Activated effector memory CD4-positive, alpha-beta T cell treated with anti-CD3 and anti-CD28 coated beads, Interleukin-2, amount 50 U/mL, for 16 hours (primary cell): ENCODE data around the gene ASCL1.

ENCODE experiments used
- DNase-seq: peaks from one replicate; pipeline ENCODE4 v3.0.0-alpha.2; 2020

The ASCL1 gene

GRCh38 chr12:102990419-102990818 lies 32.9 kb downstream of the ASCL1 start:
- DNase-seq, result no peak

GRCh38 chr12:102992297-102992696 lies 34.8 kb downstream of the ASCL1 start:
- DNase-seq, result no peak

- no peak for DNase-seq
Measured at GRCh38 chr12:102992720-102993119, 35.2 kb downstream of the ASCL1 start.

GRCh38 chr12:102993537-102993936 lies 36.1 kb downstream of the ASCL1 start:
- DNase-seq, result no peak

- DNase-seq, result no peak
Measured at GRCh38 chr12:102995372-102995771, 37.9 kb downstream of the ASCL1 start.
